GM23248 (cell line): Measurements from ENCODE around the gene JUND.

Experiments
- EZH2 ChIP-seq: fragments of 200-600 bp; sonication (generic); IDR thresholded peaks from 2 replicates; pipeline ENCODE4 v1.6.1; 2018; ENCODE audit warnings: antibody characterized with exemption, mild to moderate bottlenecking; ENCODE audit not compliant: insufficient read depth, poor library complexity, severe bottlenecking
- EZH2phosphoT487 ChIP-seq: fragments of 200-600 bp; sonication (generic); IDR thresholded peaks from 2 replicates; pipeline ENCODE4 v1.6.1; 2018; ENCODE audit warnings: antibody characterized with exemption, moderate library complexity, mild to moderate bottlenecking, low read depth; ENCODE audit not compliant: insufficient read depth

GRCh38 chr19:18292462-18292809 is 11.0 kb upstream of the JUND start:
- TF ChIP-seq EZH2phosphoT487, result no peak
- TF ChIP-seq EZH2, result no peak
